Cardiac muscle cell (in vitro differentiated cells and primary cell): ENCODE results near the gene CARMIL3. TPM values are rescaled to one million over a fixed set of nuclear protein-coding genes. Genes with fewer than 3 reads are reported as not detected.
"Not testable (repeated sequence)": the region's sequence is repeated elsewhere in the genome, so short reads cannot be mapped to it uniquely, and the experiment has no call there.

Source experiments
- DNase-seq, 2 donors: peaks; one replicate each; pipeline versions ENCODE4 v3.0.0 to v3.0.0-alpha.2; 2010 to 2017; ENCODE audit warnings: low read depth in 1 of 2, low spot score in 1 of 2
- H3K27ac ChIP-seq: fragments of 200-600 bp; sonication (generic); 2 replicates; pipeline ENCODE4 v1.5.1; 2016
- H3K27me3 ChIP-seq: fragments of 200-600 bp; sonication (generic); 2 replicates; pipeline ENCODE4 v1.6.0; 2016; ENCODE audit warnings: control low read depth
- H3K36me3 ChIP-seq: fragments of 200-600 bp; sonication (generic); 2 replicates; pipeline ENCODE4 v1.5.1; 2016; ENCODE audit warnings: control low read depth
- H3K4me1 ChIP-seq: fragments of 200-600 bp; sonication (generic); 2 replicates; pipeline ENCODE4 v1.8.1; 2017; ENCODE audit warnings: low read depth, mild to moderate bottlenecking, mixed run types
- H3K4me3 ChIP-seq: fragments of 200-600 bp; sonication (generic); 2 replicates; pipeline ENCODE4 v1.5.1; 2016; ENCODE audit warnings: mild to moderate bottlenecking
- H3K9me3 ChIP-seq: fragments of 200-600 bp; sonication (generic); 2 replicates; pipeline ENCODE4 v1.5.1; 2017; ENCODE audit warnings: low read depth, mild to moderate bottlenecking, control low read depth
- CTCF ChIP-seq: IDR thresholded peaks from 2 replicates; pipeline ENCODE4 v1.5.1; 2012; ENCODE audit warnings: low read depth, mild to moderate bottlenecking, low read length
- polyA plus RNA-seq: library from polyadenylated mRNA; unstranded; fragments of >200 nt; fragmentation: Nextera tagmentation; extraction: Ambion mirVana; gene quantifications from 2 replicates; pipeline ENCODE4 v1.2.1, GENCODE V29; 2016
- total RNA-seq: library from RNA; depleted of rRNA; stranded (reverse); fragments of >200 nt; gene quantifications from 2 replicates; pipeline ENCODE4 v1.2.3, GENCODE V29; 2016

CARMIL3 gene
- total and polyA plus RNA-seq, 2 experiments from 2014 or later: 0.06 to 0.22 TPM

GRCh38 chr14:24013654-24014514 is 37.9 kb upstream of the CARMIL3 start:
- peak; percentile 80 for TF ChIP-seq CTCF
- H3K4me3 ChIP-seq: no peak overlapping the region
- H3K4me1 ChIP-seq: no peaks in the 10 kb centered on the region
- no peaks in the 10 kb centered on the region for H3K27me3 ChIP-seq
- H3K9me3 ChIP-seq: no peaks in the 10 kb centered on the region
- H3K36me3 ChIP-seq: no peaks in the 10 kb centered on the region
- DNase-seq: peak; percentile 76 to 78
- no peak overlapping the region for H3K27ac ChIP-seq

DNA sequence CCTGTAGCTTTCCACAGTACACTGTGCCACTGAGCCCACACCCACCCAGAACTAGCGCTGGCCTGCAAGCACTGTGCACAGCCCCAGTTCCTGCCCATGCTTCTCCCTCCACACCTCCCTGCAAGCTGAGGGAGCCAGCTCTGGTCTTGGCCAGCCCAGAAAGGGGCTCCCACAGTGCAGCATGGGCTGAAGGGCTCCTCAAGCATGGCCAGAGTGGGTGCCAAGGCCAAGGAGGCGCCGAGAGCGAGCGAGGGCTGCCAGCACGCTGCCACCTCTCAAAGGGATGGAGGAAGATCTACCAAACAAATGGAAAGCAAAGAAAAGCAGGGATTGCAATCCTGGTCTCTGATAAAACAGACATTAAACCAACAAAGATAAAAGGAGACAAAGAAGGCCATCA is 36.1 kb upstream of the CARMIL3 start:
- not testable (repeated sequence) for H3K4me1 ChIP-seq, H3K4me3 ChIP-seq, H3K27ac ChIP-seq, DNase-seq, H3K9me3 ChIP-seq, H3K27me3 ChIP-seq, H3K36me3 ChIP-seq

GRCh38 chr14:24018978-24019377 is 32.8 kb upstream of the CARMIL3 start:
- not testable (repeated sequence) for H3K27ac ChIP-seq, H3K27me3 ChIP-seq, H3K4me1 ChIP-seq, H3K9me3 ChIP-seq, DNase-seq, H3K36me3 ChIP-seq, H3K4me3 ChIP-seq

GRCh38 chr14:24019944-24020343 is 31.9 kb upstream of the CARMIL3 start:
- not testable (repeated sequence) for H3K27ac ChIP-seq, DNase-seq, H3K36me3 ChIP-seq, H3K27me3 ChIP-seq, H3K4me1 ChIP-seq, H3K9me3 ChIP-seq, H3K4me3 ChIP-seq

- not testable (repeated sequence) for H3K9me3 ChIP-seq, H3K4me1 ChIP-seq, H3K4me3 ChIP-seq, H3K27ac ChIP-seq, H3K36me3 ChIP-seq, DNase-seq, H3K27me3 ChIP-seq
These were observed 31.3 kb upstream of the CARMIL3 start for GRCh38 chr14:24020520-24020919.

DNA sequence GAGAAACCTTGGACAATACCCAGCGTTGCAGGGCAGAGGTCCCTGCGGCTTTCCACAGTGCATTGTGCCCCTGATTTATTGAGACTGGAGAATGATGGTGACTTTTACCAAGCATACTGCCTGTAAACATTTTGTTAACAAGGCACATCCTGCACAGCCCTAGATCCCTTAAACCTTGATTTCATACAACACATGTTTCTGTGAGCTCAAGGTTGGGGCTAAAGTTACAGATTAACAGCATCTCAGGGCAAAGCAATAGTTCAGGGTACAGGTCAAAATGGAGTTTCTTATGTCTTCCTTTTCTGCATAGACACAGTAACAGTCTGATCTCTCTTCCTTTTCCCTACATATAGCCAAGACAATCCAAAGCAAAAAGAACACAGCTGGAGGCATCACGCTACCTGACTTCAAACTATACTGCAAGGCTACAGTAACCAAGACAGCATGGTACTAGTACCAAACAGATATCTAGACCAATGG is 26.8 kb upstream of the CARMIL3 start:
- not testable (repeated sequence) for H3K4me1 ChIP-seq, H3K27me3 ChIP-seq, DNase-seq, H3K27ac ChIP-seq, H3K4me3 ChIP-seq, H3K9me3 ChIP-seq, H3K36me3 ChIP-seq

DNA sequence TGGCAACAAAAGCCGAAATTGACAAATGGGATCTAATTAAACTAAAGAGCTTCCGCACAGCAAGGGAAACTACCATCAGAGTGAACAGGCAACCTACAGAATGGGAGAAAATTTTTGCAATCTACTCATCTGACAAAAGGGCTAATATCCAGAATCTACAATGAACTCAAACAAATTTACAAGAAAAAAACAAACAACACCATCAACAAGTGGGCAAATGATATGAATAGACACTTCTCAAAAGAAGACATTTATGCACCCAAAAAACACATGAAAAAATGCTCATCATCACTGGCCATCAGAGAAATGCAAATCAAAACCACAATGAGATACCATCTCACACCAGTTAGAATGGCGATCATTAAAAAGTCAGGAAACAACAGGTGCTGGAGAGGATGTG is 22.1 kb upstream of the CARMIL3 start:
- not testable (repeated sequence) for DNase-seq, H3K9me3 ChIP-seq, H3K27me3 ChIP-seq, H3K36me3 ChIP-seq, H3K4me3 ChIP-seq, H3K27ac ChIP-seq, H3K4me1 ChIP-seq

DNA sequence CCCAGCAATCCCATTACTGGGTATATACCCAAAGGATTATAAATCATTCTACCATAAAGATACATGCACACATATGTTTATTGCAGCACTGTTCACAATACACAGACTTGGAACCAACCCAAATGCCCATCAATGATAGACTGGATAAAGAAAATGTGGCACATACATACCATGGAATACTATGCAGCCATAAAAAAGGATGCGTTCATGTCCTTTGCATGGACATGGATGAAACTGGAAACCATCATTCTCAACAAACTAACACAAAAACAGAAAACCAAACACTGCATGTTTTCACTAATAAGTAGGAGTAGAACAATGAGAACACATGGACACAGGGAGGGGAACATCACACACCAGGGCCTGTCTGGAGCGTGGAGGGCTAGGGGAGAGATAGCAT is 20.5 kb upstream of the CARMIL3 start:
- not testable (repeated sequence) for H3K27me3 ChIP-seq, H3K4me3 ChIP-seq, DNase-seq, H3K27ac ChIP-seq, H3K9me3 ChIP-seq, H3K4me1 ChIP-seq, H3K36me3 ChIP-seq

DNA sequence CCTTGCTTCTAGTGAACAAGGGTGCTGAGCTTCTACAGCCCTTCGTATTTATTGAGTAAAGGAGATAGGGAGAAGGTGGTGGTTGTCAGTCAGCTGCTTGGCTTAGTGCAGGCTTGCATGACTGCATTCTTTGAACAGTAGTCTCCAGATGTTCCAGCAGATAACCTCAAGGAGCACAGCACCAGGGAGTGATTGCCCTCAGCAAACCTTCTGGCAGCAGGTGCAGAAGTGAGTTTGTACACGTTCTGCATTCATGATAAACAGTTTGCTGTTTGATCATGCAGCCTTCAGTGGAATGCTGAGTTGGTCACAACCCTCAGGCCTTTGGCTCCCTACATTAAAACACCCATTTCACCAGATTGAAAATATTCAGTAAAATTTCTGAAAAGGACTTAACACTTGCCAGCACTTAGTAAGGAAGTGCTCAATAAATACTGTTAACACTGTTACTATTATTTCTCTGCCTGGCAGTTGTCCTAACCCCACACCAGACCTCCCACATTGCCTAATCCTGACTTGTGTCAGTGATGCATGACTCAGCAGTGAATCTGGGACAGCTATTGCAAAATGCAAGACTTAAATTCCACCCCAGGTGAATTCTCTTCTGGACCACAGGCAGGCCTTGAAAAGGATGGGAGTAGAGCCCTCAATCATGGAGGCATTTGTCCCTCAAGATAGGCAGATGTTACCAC is 18.9 kb upstream of the CARMIL3 start:
- Histone ChIP-seq H3K9me3 (no peaks in the 10 kb centered on the region), H3K27me3 (no peaks in the 10 kb centered on the region), H3K4me1 (no peaks in the 10 kb centered on the region), H3K27ac (no peak overlapping the region), H3K36me3 (no peaks in the 10 kb centered on the region), H3K4me3 (no peak overlapping the region)
- TF ChIP-seq CTCF: no peak
- DNase-seq: peak in 1 of 2 donors; percentile 95

- not testable (repeated sequence) for H3K4me1 ChIP-seq, H3K9me3 ChIP-seq, DNase-seq, H3K27me3 ChIP-seq, H3K36me3 ChIP-seq
- Histone ChIP-seq H3K27ac (peak overlapping the region; percentile 75), H3K4me3 (peak overlapping the region; percentile 40)
These were observed 16.0 kb upstream of the CARMIL3 start for GRCh38 chr14:24035769-24036168.
